K562 (cell line): Measurements from ENCODE around the gene TNN. TPM values are rescaled to one million over a fixed set of nuclear protein-coding genes. Genes with fewer than 3 reads are reported as not detected.
A peak's percentile ranks its signal among the peaks of the same experiment; 100 is the strongest.

ENCODE experiments used
- ATAC-seq: fragments of 200-7000 bp; cut with Tn5 transposase; 3 replicates; pipeline ENCODE4 v1.9.1; 2020; ENCODE audit warnings: moderate library complexity
- BruUV-seq: library from RNA; stranded (reverse); fragments of 400-500 nt; replicated peaks from 2 replicates; lab custom pipeline; 2021; lab: Mats Ljungman, UMichigan
- CTCF ChIA-PET: fragments of 300-600 bp; formaldehyde crosslinking; extraction: SDS; loops from one replicate; lab custom pipeline; 2021; ENCODE audit warnings: low intra/inter-chr PET ratio; lab: Yijun Ruan, JAX
- POLR2A ChIA-PET: fragments of 300-600, 350-650 bp; sonication (Branson Sonifier 250); formaldehyde crosslinking; extraction: SDS; loops from one replicate; lab custom pipeline; 2021; ENCODE audit warnings: antibody characterized with exemption, inconsistent platforms; lab: Yijun Ruan, JAX
- DNase-seq, 4 experiments: peaks; one replicate each; pipeline versions ENCODE4 v3.0.0 to v3.0.0-alpha.2; 2011 to 2018; ENCODE audit warnings: low spot score in 3 of 4, mixed read lengths in 3 of 4; ENCODE audit errors: extremely low read depth in 1 of 4
- FAIRE-seq: peaks from 2 replicates; lab custom pipeline; 2011; peaks lifted over from hg19 to GRCh38; lab: Jason Lieb, UNC
- H2AFZ ChIP-seq: 2 replicates; pipeline ENCODE4 v1.6.0; 2011; ENCODE audit warnings: low read depth, low read length, control low read depth, inconsistent platforms
- H3K27ac ChIP-seq: fragments of 200-600 bp; 3 replicates; pipeline ENCODE4 v1.8.0; 2011; ENCODE audit warnings: low read depth, mild to moderate bottlenecking, control low read depth, inconsistent platforms, low read length, moderate library complexity, mixed read lengths; ENCODE audit errors: extremely low read depth
- H3K27me3 ChIP-seq, 2 experiments: fragments of 300-600 bp in 1 of 2; 2 replicates in 1 of 2; 3 replicates in 1 of 2; pipeline versions ENCODE4 v1.6.0 to v1.8.0; 2011; ENCODE audit warnings: inconsistent platforms in 2 of 2, low read length in 2 of 2, mild to moderate bottlenecking in 1 of 2, mixed read lengths in 1 of 2, moderate library complexity in 1 of 2; ENCODE audit not compliant: control insufficient read depth in 2 of 2, insufficient read depth in 2 of 2
- H3K36me3 ChIP-seq: fragments of 300-600 bp; 3 replicates; pipeline ENCODE4 v1.8.0; 2011; ENCODE audit warnings: mild to moderate bottlenecking, low read length, inconsistent platforms; ENCODE audit not compliant: control insufficient read depth, insufficient read depth
- H3K4me1 ChIP-seq, 2 experiments: fragments of 200-600 bp in 1 of 2; replicated peaks in 1 of 2; 2 replicates in 1 of 2; 3 replicates in 1 of 2; pipeline versions ENCODE4 v1.5.1 to v1.8.0; 2011; ENCODE audit warnings: inconsistent platforms in 2 of 2, low read length in 2 of 2, mild to moderate bottlenecking in 1 of 2, mixed read lengths in 1 of 2, moderate library complexity in 1 of 2; ENCODE audit not compliant: control insufficient read depth in 2 of 2, insufficient read depth in 2 of 2
- H3K4me2 ChIP-seq: 2 replicates; pipeline ENCODE4 v1.6.1; 2011; ENCODE audit warnings: low read length, control low read depth, inconsistent platforms, mixed read lengths; ENCODE audit not compliant: insufficient read depth
- H3K4me3 ChIP-seq: fragments of 200-600 bp; sonication (generic), shearing (Covaris generic); 2 replicates; pipeline ENCODE4 v1.5.1; 2016; ENCODE audit warnings: control low read depth, inconsistent platforms
- H3K79me2 ChIP-seq: fragments of 200-600 bp; 3 replicates; pipeline ENCODE4 v1.8.0; 2011; ENCODE audit warnings: low read length, inconsistent platforms; ENCODE audit not compliant: control insufficient read depth, insufficient read depth
- H3K9ac ChIP-seq, 2 experiments: 2 replicates each; pipeline versions ENCODE4 v1.6.0 to v1.6.1; 2011; ENCODE audit warnings: low read depth in 2 of 2, low read length in 2 of 2, control low read depth in 1 of 2, inconsistent platforms in 1 of 2, mild to moderate bottlenecking in 1 of 2, mixed read lengths in 1 of 2; ENCODE audit not compliant: insufficient read depth in 1 of 2
- H3K9me1 ChIP-seq: one replicate; pipeline ENCODE4 v1.6.0; 2011; ENCODE audit warnings: inconsistent platforms, mild to moderate bottlenecking, low read length, moderate library complexity; ENCODE audit not compliant: control insufficient read depth, insufficient read depth
- H3K9me3 ChIP-seq: replicated peaks from 2 replicates; pipeline ENCODE4 v1.5.1; 2011; ENCODE audit warnings: low read depth, low read length, inconsistent platforms; ENCODE audit not compliant: control insufficient read depth, insufficient read depth
- H4K20me1 ChIP-seq: replicated peaks from 2 replicates; pipeline ENCODE4 v1.6.1; 2011; ENCODE audit warnings: low read length, inconsistent platforms, mixed read lengths; ENCODE audit not compliant: control insufficient read depth, insufficient read depth
- CBX5 ChIP-seq: IDR thresholded peaks from 2 replicates; pipeline ENCODE4 v1.6.1; 2014; ENCODE audit warnings: low read depth, borderline replicate concordance
- CREB3L1 ChIP-seq: fragments of 450-650 bp; IDR thresholded peaks from 2 replicates; pipeline ENCODE4 v1.6.1; 2014; ENCODE audit warnings: low read depth, mild to moderate bottlenecking, moderate library complexity, borderline replicate concordance
- FOXK1 ChIP-seq: sonication (generic); formaldehyde crosslinking; IDR thresholded peaks from 2 replicates; pipeline ENCODE4 v1.8.0; 2022; ENCODE audit warnings: missing genetic modification reagents, mild to moderate bottlenecking, borderline replicate concordance
- HOMEZ ChIP-seq: fragments of 250-450 bp; sonication (Bioruptor Pico); IDR thresholded peaks from 2 replicates; pipeline ENCODE4 v1.4.0; 2020; ENCODE audit warnings: mild to moderate bottlenecking, moderate library complexity
- MEF2A ChIP-seq: IDR thresholded peaks from 2 replicates; pipeline ENCODE4 v1.6.1; 2011; ENCODE audit warnings: low read depth, mild to moderate bottlenecking, low read length, moderate library complexity; ENCODE audit not compliant: control insufficient read depth
- NFYB ChIP-seq: IDR thresholded peaks from 2 replicates; pipeline ENCODE4 v1.6.1; 2011; ENCODE audit warnings: mild to moderate bottlenecking, moderate library complexity; ENCODE audit not compliant: insufficient read length; ENCODE audit errors: extremely low read depth
- ZNF224 ChIP-seq: sonication (generic); formaldehyde crosslinking; IDR thresholded peaks from 2 replicates; pipeline ENCODE4 v1.8.0; 2022; ENCODE audit warnings: mild to moderate bottlenecking, missing genetic modification reagents
- ZNF253 ChIP-seq: fragments of 250-450 bp; sonication (Bioruptor Pico); conservative IDR thresholded peaks from 2 replicates; pipeline ENCODE4 v1.6.1; 2021; ENCODE audit warnings: mild to moderate bottlenecking
- ZNF511 ChIP-seq: sonication (generic); formaldehyde crosslinking; IDR thresholded peaks from 2 replicates; pipeline ENCODE4 v1.8.0; 2022; ENCODE audit warnings: mild to moderate bottlenecking, missing genetic modification reagents
- WGBS: fragments of 100-300 bp; shearing (Covaris generic); methylation state at CpG from one replicate; pipeline ENCODE4 v1.1.6; 2016; ENCODE audit warnings: low coverage, mixed read lengths; ENCODE audit not compliant: insufficient coverage; ENCODE audit errors: missing lambda C conversion rate; 5-methylcytosine and 5-hydroxymethylcytosine counted together
- in situ Hi-C: fragments of 300-500 bp; cut with MboI; formaldehyde crosslinking; loops from 4 replicates; pipeline ENCODE4 v1.15.0; 2018; ENCODE audit warnings: inconsistent platforms, mixed read lengths
- intact Hi-C: fragments of 100-400 bp; cut with micrococcal nuclease; formaldehyde crosslinking; loops from 2 replicates; pipeline ENCODE4 v1.14.2; 2022
- polyA plus RNA-seq, 8 experiments: library from polyadenylated mRNA; depleted of rRNA in 4 of 8; stranded (reverse) in 5 of 8; unstranded in 3 of 8; fragments of >200 nt; fragmentation: Nextera tagmentation in 2 of 8; fragmentation: Illumina TruSeq in 1 of 8; extraction: Ambion mirVana in 2 of 8; extraction: Trizol in 1 of 8; gene quantifications; 2 replicates each; pipeline versions ENCODE4 v1.2.1 to v1.2.3, GENCODE V29; 2011 to 2014; ENCODE audit warnings: inconsistent platforms in 1 of 8, missing spikeins in 1 of 8
- total RNA-seq, 7 experiments: library from RNA; depleted of rRNA in 6 of 7; stranded (reverse); fragments of >200 nt in 6 of 7; fragmentation: Illumina TruSeq in 2 of 7; extraction: Trizol in 2 of 7; gene quantifications; 2 replicates each; pipeline versions ENCODE4 v1.2.1 to v1.2.3, GENCODE V29; 2011 to 2021; ENCODE audit warnings: low replicate concordance in 1 of 7

The TNN gene
- total and polyA plus RNA-seq, 9 of the 15 experiments (the other 6 are each of a cell fraction or from before 2014, with no cell fraction given): 0.01 to 0.09 (median 0.07) TPM; not detected in 4

GRCh38 chr1:175168782-175169181, 101.1 kb downstream of the TNN start:
- peak; percentile 67 for ATAC-seq
- no peak overlapping the region for H3K27ac ChIP-seq

GRCh38 chr1:175169286-175170018, 101.8 kb downstream of the TNN start:
- WGBS: 26% methylated on average over 6 of the region's 6 CpGs
- H2AFZ ChIP-seq: no peak overlapping the region
- no peak for DNase-seq

More at GRCh38 chr1:175168782-175169181, 101.1 kb downstream of the TNN start:
- 47% methylated on average over 4 of the region's 4 CpGs for WGBS
- in situ Hi-C loops: no loop called here
- no peaks in the 10 kb centered on the region for H4K20me1 ChIP-seq
- no peak for FAIRE-seq
- no TSS peak for BruUV-seq
- H2AFZ ChIP-seq: no peak overlapping the region
- no peaks in the 10 kb centered on the region for H3K27me3 ChIP-seq
- no peaks in the 10 kb centered on the region for H3K79me2 ChIP-seq
- no peak overlapping the region for H3K4me2 ChIP-seq
- H3K9me1 ChIP-seq: no peaks in the 10 kb centered on the region
- TF ChIP-seq ZNF511: no peak
- peak; percentile 7 for TF ChIP-seq NFYB
- H3K9ac ChIP-seq: no peak overlapping the region
- H3K36me3 ChIP-seq: no peaks in the 10 kb centered on the region
- intact Hi-C loops: no loop called here
- H3K4me3 ChIP-seq: no peak overlapping the region
- POLR2A ChIA-PET: no interaction called here
- H3K9me3 ChIP-seq: no peaks in the 10 kb centered on the region
- H3K4me1 ChIP-seq: peaks cover 5 to 11% of the 10 kb centered on the region in 2 experiments; a peak in 3 of 5 replicates
- DNase-seq: peak in 2 of 4 experiments; percentile 50 to 51
- CTCF ChIA-PET: no interaction called here

More at GRCh38 chr1:175169286-175170018, 101.8 kb downstream of the TNN start:
- Histone ChIP-seq H3K9me3 (no peaks in the 10 kb centered on the region), H4K20me1 (no peaks in the 10 kb centered on the region), H3K9ac (no peak overlapping the region), H3K27me3 (no peaks in the 10 kb centered on the region), H3K27ac (no peak overlapping the region), H3K9me1 (no peaks in the 10 kb centered on the region), H3K79me2 (no peaks in the 10 kb centered on the region), H3K4me2 (no peak overlapping the region), H3K36me3 (no peaks in the 10 kb centered on the region), H3K4me1 (peaks cover 5 to 18% of the 10 kb centered on the region in 2 experiments; a peak in 3 of 5 replicates), H3K4me3 (no peak overlapping the region)
- intact Hi-C loops (no loop called here), in situ Hi-C loops (no loop called here)
- FAIRE-seq (no peak), ATAC-seq (no peak)
- TF ChIP-seq FOXK1 (CRISPR knock-in tag) (no peak), HOMEZ (CRISPR knock-in tag) (no peak), ZNF224 (CRISPR knock-in tag) (no peak), ZNF253 (no peak), MEF2A (no peak), CREB3L1 (no peak), CBX5 (no peak)
- CTCF ChIA-PET: no interaction called here
- BruUV-seq: no TSS peak
- POLR2A ChIA-PET: interaction anchor here (0.7 to 0.8 kb wide), 2 partner anchors 14 to 18 kb away, joined by 3 to 7 read pairs; no protein-coding TSS in a partner anchor
